SH-SY5Y (cell line): ENCODE measurements around the gene CHST7.

Experiments
- GATA2 ChIP-seq: IDR thresholded peaks from 2 replicates; pipeline ENCODE4 v1.6.1; 2011; ENCODE audit warnings: mild to moderate bottlenecking, low read depth, low read length
- GATA3 ChIP-seq: IDR thresholded peaks from 2 replicates; pipeline ENCODE4 v1.6.1; 2011; ENCODE audit warnings: low read depth, mild to moderate bottlenecking, low read length, moderate library complexity

DNA sequence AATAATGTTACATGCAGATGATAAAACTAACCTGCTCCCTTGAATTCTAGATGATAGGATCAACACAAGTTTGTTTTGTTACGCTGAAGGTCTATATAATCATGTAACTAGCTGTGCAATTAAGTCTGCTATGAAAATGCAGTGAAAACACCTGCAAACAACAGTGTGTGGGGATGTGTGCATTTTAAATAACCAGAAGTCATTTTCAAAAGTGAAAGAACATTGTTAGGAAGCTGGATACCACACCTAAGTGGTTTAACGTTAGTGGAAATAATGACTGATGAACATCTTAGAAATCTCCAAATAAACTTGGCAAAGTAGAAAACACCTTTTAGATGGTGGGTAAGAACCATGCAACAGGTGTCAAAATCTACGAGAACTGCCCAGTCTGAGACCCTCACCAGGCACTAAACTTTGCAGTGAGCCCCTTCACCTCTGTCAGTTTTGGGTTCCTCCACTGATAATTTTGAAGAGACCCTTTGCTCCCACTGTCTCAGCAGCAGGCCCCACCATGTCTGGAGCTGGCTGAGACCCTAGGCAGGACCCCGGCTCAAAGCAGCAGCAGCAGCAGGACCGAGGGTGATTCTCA lies 36.6 kb downstream of the CHST7 start:
- TF ChIP-seq GATA3 (no peak), GATA2 (no peak)
